K562 (cell line): Measurements from ENCODE around the gene FNDC11. TPM values are rescaled to one million over a fixed set of nuclear protein-coding genes. Genes with fewer than 3 reads are reported as not detected.

Experiments used
- ATAC-seq: fragments of 200-7000 bp; cut with Tn5 transposase; 3 replicates; pipeline ENCODE4 v1.9.1; 2020; ENCODE audit warnings: moderate library complexity
- BruUV-seq: library from RNA; stranded (reverse); fragments of 400-500 nt; replicated peaks from 2 replicates; lab custom pipeline; 2021; lab: Mats Ljungman, UMichigan
- CTCF ChIA-PET: fragments of 300-600 bp; formaldehyde crosslinking; extraction: SDS; loops from one replicate; lab custom pipeline; 2021; ENCODE audit warnings: low intra/inter-chr PET ratio; lab: Yijun Ruan, JAX
- POLR2A ChIA-PET: fragments of 300-600, 350-650 bp; sonication (Branson Sonifier 250); formaldehyde crosslinking; extraction: SDS; loops from one replicate; lab custom pipeline; 2021; ENCODE audit warnings: antibody characterized with exemption, inconsistent platforms; lab: Yijun Ruan, JAX
- DNase-seq, 4 experiments: peaks; one replicate each; pipeline versions ENCODE4 v3.0.0 to v3.0.0-alpha.2; 2011 to 2018; ENCODE audit warnings: low spot score in 3 of 4, mixed read lengths in 3 of 4; ENCODE audit errors: extremely low read depth in 1 of 4
- FAIRE-seq: peaks from 2 replicates; lab custom pipeline; 2011; peaks lifted over from hg19 to GRCh38; lab: Jason Lieb, UNC
- H2AFZ ChIP-seq: 2 replicates; pipeline ENCODE4 v1.6.0; 2011; ENCODE audit warnings: low read depth, low read length, control low read depth, inconsistent platforms
- H3K27ac ChIP-seq: fragments of 200-600 bp; 3 replicates; pipeline ENCODE4 v1.8.0; 2011; ENCODE audit warnings: low read depth, mild to moderate bottlenecking, control low read depth, inconsistent platforms, low read length, moderate library complexity, mixed read lengths; ENCODE audit errors: extremely low read depth
- H3K27me3 ChIP-seq, 2 experiments: fragments of 300-600 bp in 1 of 2; 2 replicates in 1 of 2; 3 replicates in 1 of 2; pipeline versions ENCODE4 v1.6.0 to v1.8.0; 2011; ENCODE audit warnings: inconsistent platforms in 2 of 2, low read length in 2 of 2, mild to moderate bottlenecking in 1 of 2, mixed read lengths in 1 of 2, moderate library complexity in 1 of 2; ENCODE audit not compliant: control insufficient read depth in 2 of 2, insufficient read depth in 2 of 2
- H3K36me3 ChIP-seq: fragments of 300-600 bp; 3 replicates; pipeline ENCODE4 v1.8.0; 2011; ENCODE audit warnings: mild to moderate bottlenecking, low read length, inconsistent platforms; ENCODE audit not compliant: control insufficient read depth, insufficient read depth
- H3K4me1 ChIP-seq, 2 experiments: fragments of 200-600 bp in 1 of 2; replicated peaks in 1 of 2; 2 replicates in 1 of 2; 3 replicates in 1 of 2; pipeline versions ENCODE4 v1.5.1 to v1.8.0; 2011; ENCODE audit warnings: inconsistent platforms in 2 of 2, low read length in 2 of 2, mild to moderate bottlenecking in 1 of 2, mixed read lengths in 1 of 2, moderate library complexity in 1 of 2; ENCODE audit not compliant: control insufficient read depth in 2 of 2, insufficient read depth in 2 of 2
- H3K4me2 ChIP-seq: 2 replicates; pipeline ENCODE4 v1.6.1; 2011; ENCODE audit warnings: low read length, control low read depth, inconsistent platforms, mixed read lengths; ENCODE audit not compliant: insufficient read depth
- H3K4me3 ChIP-seq: fragments of 200-600 bp; sonication (generic), shearing (Covaris generic); 2 replicates; pipeline ENCODE4 v1.5.1; 2016; ENCODE audit warnings: control low read depth, inconsistent platforms
- H3K79me2 ChIP-seq: fragments of 200-600 bp; 3 replicates; pipeline ENCODE4 v1.8.0; 2011; ENCODE audit warnings: low read length, inconsistent platforms; ENCODE audit not compliant: control insufficient read depth, insufficient read depth
- H3K9ac ChIP-seq, 2 experiments: 2 replicates each; pipeline versions ENCODE4 v1.6.0 to v1.6.1; 2011; ENCODE audit warnings: low read depth in 2 of 2, low read length in 2 of 2, control low read depth in 1 of 2, inconsistent platforms in 1 of 2, mild to moderate bottlenecking in 1 of 2, mixed read lengths in 1 of 2; ENCODE audit not compliant: insufficient read depth in 1 of 2
- H3K9me1 ChIP-seq: one replicate; pipeline ENCODE4 v1.6.0; 2011; ENCODE audit warnings: inconsistent platforms, mild to moderate bottlenecking, low read length, moderate library complexity; ENCODE audit not compliant: control insufficient read depth, insufficient read depth
- H3K9me3 ChIP-seq: replicated peaks from 2 replicates; pipeline ENCODE4 v1.5.1; 2011; ENCODE audit warnings: low read depth, low read length, inconsistent platforms; ENCODE audit not compliant: control insufficient read depth, insufficient read depth
- H4K20me1 ChIP-seq: replicated peaks from 2 replicates; pipeline ENCODE4 v1.6.1; 2011; ENCODE audit warnings: low read length, inconsistent platforms, mixed read lengths; ENCODE audit not compliant: control insufficient read depth, insufficient read depth
- BHLHE40 ChIP-seq: IDR thresholded peaks from 2 replicates; pipeline ENCODE4 v1.6.1; 2011; ENCODE audit warnings: low read length, improper control_type of control experiment
- BRF1 ChIP-seq: IDR thresholded peaks from 3 replicates; pipeline ENCODE4 v1.6.1; 2011; ENCODE audit warnings: borderline replicate concordance, mild to moderate bottlenecking; ENCODE audit not compliant: insufficient read length; ENCODE audit errors: extremely low read depth
- E2F6 ChIP-seq, 2 experiments: IDR thresholded peaks; 2 replicates each; pipeline ENCODE4 v1.6.1; 2011; ENCODE audit warnings: borderline replicate concordance in 1 of 2, control low read depth in 1 of 2, low read depth in 1 of 2, low read length in 1 of 2, mild to moderate bottlenecking in 1 of 2, mixed read lengths in 1 of 2, moderate library complexity in 1 of 2; ENCODE audit not compliant: insufficient read depth in 1 of 2, insufficient read length in 1 of 2, poor library complexity in 1 of 2, severe bottlenecking in 1 of 2; ENCODE audit errors: extremely low read depth in 1 of 2
- MNT ChIP-seq, 2 experiments: fragments of 450-650 bp; conservative IDR thresholded peaks; 2 replicates each; pipeline ENCODE4 v1.6.1; 2017; ENCODE audit warnings: mild to moderate bottlenecking in 2 of 2, moderate library complexity in 2 of 2
- RNF2 ChIP-seq: sonication (generic); IDR thresholded peaks from 2 replicates; pipeline ENCODE4 v1.6.1; 2016
- SP2 ChIP-seq: IDR thresholded peaks from 2 replicates; pipeline ENCODE4 v1.6.1; 2011; ENCODE audit warnings: mild to moderate bottlenecking, low read depth, low read length, moderate library complexity; ENCODE audit not compliant: poor library complexity, severe bottlenecking; ENCODE audit errors: extremely low read depth
- THRA ChIP-seq: fragments of 450-650 bp; IDR thresholded peaks from 2 replicates; pipeline ENCODE4 v1.6.1; 2017; ENCODE audit warnings: mild to moderate bottlenecking, moderate library complexity
- TRIM25 ChIP-seq: fragments of 450-650 bp; IDR thresholded peaks from 2 replicates; pipeline ENCODE4 v1.7.0; 2016; ENCODE audit warnings: borderline replicate concordance
- ZBTB33 ChIP-seq: sonication (generic); formaldehyde crosslinking; IDR thresholded peaks from 2 replicates; pipeline ENCODE4 v1.8.1; 2023; ENCODE audit warnings: mild to moderate bottlenecking, missing genetic modification reagents
- WGBS: fragments of 100-300 bp; shearing (Covaris generic); methylation state at CpG from one replicate; pipeline ENCODE4 v1.1.6; 2016; ENCODE audit warnings: low coverage, mixed read lengths; ENCODE audit not compliant: insufficient coverage; ENCODE audit errors: missing lambda C conversion rate; 5-methylcytosine and 5-hydroxymethylcytosine counted together
- in situ Hi-C: fragments of 300-500 bp; cut with MboI; formaldehyde crosslinking; loops from 4 replicates; pipeline ENCODE4 v1.15.0; 2018; ENCODE audit warnings: inconsistent platforms, mixed read lengths
- intact Hi-C: fragments of 100-400 bp; cut with micrococcal nuclease; formaldehyde crosslinking; loops from 2 replicates; pipeline ENCODE4 v1.14.2; 2022
- polyA plus RNA-seq, 8 experiments: library from polyadenylated mRNA; depleted of rRNA in 4 of 8; stranded (reverse) in 5 of 8; unstranded in 3 of 8; fragments of >200 nt; fragmentation: Nextera tagmentation in 2 of 8; fragmentation: Illumina TruSeq in 1 of 8; extraction: Ambion mirVana in 2 of 8; extraction: Trizol in 1 of 8; gene quantifications; 2 replicates each; pipeline versions ENCODE4 v1.2.1 to v1.2.3, GENCODE V29; 2011 to 2014; ENCODE audit warnings: inconsistent platforms in 1 of 8, missing spikeins in 1 of 8
- total RNA-seq, 7 experiments: library from RNA; depleted of rRNA in 6 of 7; stranded (reverse); fragments of >200 nt in 6 of 7; fragmentation: Illumina TruSeq in 2 of 7; extraction: Trizol in 2 of 7; gene quantifications; 2 replicates each; pipeline versions ENCODE4 v1.2.1 to v1.2.3, GENCODE V29; 2011 to 2021; ENCODE audit warnings: low replicate concordance in 1 of 7

Gene FNDC11
- total and polyA plus RNA-seq, 9 of the 15 experiments (the other 6 are each of a cell fraction or from before 2014, with no cell fraction given): 0.08 to 2.3 (median 0.64) TPM; not detected in 2

- no TSS peak for BruUV-seq
- peak in 1 of 2 experiments; percentile 51 for TF ChIP-seq E2F6 (IDR thresholded peaks at IDR 0.05; ENCODE audit: borderline replicate concordance in 1 of 2, extremely low read depth in 1 of 2, insufficient read depth in 1 of 2, insufficient read length in 1 of 2, low read depth in 1 of 2, low read length in 1 of 2, poor library complexity in 1 of 2, severe bottlenecking in 1 of 2)
- no peak for TF ChIP-seq BRF1
- no peak for TF ChIP-seq TRIM25
- TF ChIP-seq SP2: no peak
- peak in 1 of 2 experiments; percentile 48; a peak in 2 of 4 replicates for TF ChIP-seq MNT (conservative IDR thresholded peaks at IDR 0.05)
- TF ChIP-seq RNF2: no peak
- TF ChIP-seq BHLHE40: peak; percentile 43
- no peak for TF ChIP-seq THRA
- 0 out of 2 replicates have a peak, but pooled peaks have one; percentile 17 for TF ChIP-seq ZBTB33 (CRISPR knock-in tag)
These were observed 11.9 kb upstream of the FNDC11 start for GRCh38 chr20:63542031-63542559.

More at GRCh38 chr20:63542031-63542559, 11.9 kb upstream of the FNDC11 start:
- intact Hi-C loops: no loop called here
- Histone ChIP-seq H3K27me3 (peaks cover 0 to 40% of the 10 kb centered on the region in 2 experiments; a peak in 3 of 5 replicates), H3K9me1 (no peaks in the 10 kb centered on the region), H3K79me2 (no peaks in the 10 kb centered on the region), H3K4me3 (no peak overlapping the region), H3K9me3 (no peaks in the 10 kb centered on the region), H2AFZ (peak overlapping the region; percentile 51; the same call in 1 of the 2 replicates), H4K20me1 (peaks cover 3% of the 10 kb centered on the region), H3K27ac (no peak overlapping the region), H3K9ac (peak overlapping the region in 1 of 2 experiments; percentile 74; a peak in 2 of 4 replicates), H3K4me2 (no peak overlapping the region), H3K36me3 (no peaks in the 10 kb centered on the region), H3K4me1 (peaks cover 6 to 91% of the 10 kb centered on the region in 2 experiments; a peak in 4 of 5 replicates)
- FAIRE-seq (no peak), ATAC-seq (no peak), DNase-seq (peak in 2 of 4 experiments; percentile 44 to 46)
- in situ Hi-C loops: no loop called here
- CTCF ChIA-PET: interaction anchor here (0.7 kb wide), 1 partner anchor 430 kb away, joined by 3 read pairs; no protein-coding TSS in a partner anchor
- POLR2A ChIA-PET: interaction anchor here (0.6 to 1.6 kb wide), 2 partner anchors 16 to 21 kb away, joined by 3 to 4 read pairs; partner anchors contain the start of gene PPDPF
- WGBS: 32% methylated on average over 34 of the region's 36 CpGs
